COR-L47 (cell line): ENCODE data around the gene AOPEP.

ENCODE experiments used
- DNase-seq: peaks from one replicate; lab custom pipeline; 2025; lab: John Stamatoyannopoulos, UW

AOPEP gene

GRCh38 chr9:94726495-94727191 is at the start of gene AOPEP:
Gene AOPEP (plus strand): TSS chr9:94726699. CDS start chr9:94759784, 33,085 bp downstream.
- DNase-seq: peak; percentile 97

GRCh38 chr9:94677929-94678328 is 48.6 kb upstream of the AOPEP start:
- DNase-seq: no peak

GRCh38 chr9:94679587-94679986 is 46.9 kb upstream of the AOPEP start:
- DNase-seq: no peak

GRCh38 chr9:94680020-94680419 is 46.5 kb upstream of the AOPEP start:
- no peak for DNase-seq

- DNase-seq: no peak
Measured at GRCh38 chr9:94680621-94681020, 45.9 kb upstream of the AOPEP start.

GRCh38 chr9:94681508-94681907 is 45.0 kb upstream of the AOPEP start:
- peak; percentile 81 for DNase-seq

GRCh38 chr9:94685359-94685758 is 41.1 kb upstream of the AOPEP start:
- no peak for DNase-seq

GRCh38 chr9:94687451-94687850 is 39.0 kb upstream of the AOPEP start:
- DNase-seq: peak; percentile 17

GRCh38 chr9:94690344-94690743 is 36.2 kb upstream of the AOPEP start:
- DNase-seq: no peak

- peak; percentile 85 for DNase-seq
Measured at GRCh38 chr9:94692601-94693000, 33.9 kb upstream of the AOPEP start.

- DNase-seq: no peak
Measured at GRCh38 chr9:94693485-94694204, 32.9 kb upstream of the AOPEP start.

GRCh38 chr9:94696545-94696944 is 30.0 kb upstream of the AOPEP start:
- no peak for DNase-seq

- no peak for DNase-seq
Measured at GRCh38 chr9:94697972-94698581, 28.4 kb upstream of the AOPEP start.

- no peak for DNase-seq
Measured at GRCh38 chr9:94699715-94700373, 26.7 kb upstream of the AOPEP start.

- DNase-seq: no peak
Measured at GRCh38 chr9:94700445-94700844, 26.1 kb upstream of the AOPEP start.

GRCh38 chr9:94703488-94704140 is 22.9 kb upstream of the AOPEP start:
- no peak for DNase-seq

GRCh38 chr9:94705162-94705702 is 21.3 kb upstream of the AOPEP start:
- DNase-seq: no peak

GRCh38 chr9:94706922-94707321 is 19.6 kb upstream of the AOPEP start:
- DNase-seq: no peak

GRCh38 chr9:94713436-94714215 is 12.9 kb upstream of the AOPEP start:
- DNase-seq: no peak

GRCh38 chr9:94714494-94714893 is 12.0 kb upstream of the AOPEP start:
- DNase-seq: no peak

GRCh38 chr9:94717761-94718160 is 8.7 kb upstream of the AOPEP start:
- DNase-seq: no peak
